Fibroblast of peridontal ligament (primary cell): ENCODE measurements around the gene TMCC1.
"Not testable (repeated sequence)": the region's sequence is repeated elsewhere in the genome, so short reads cannot be mapped to it uniquely, and the experiment has no call there.

Experiments used
- DNase-seq: peaks from one replicate; pipeline ENCODE4 v3.0.0-alpha.2; 2010; ENCODE audit errors: extremely low read depth

The TMCC1 gene

DNA sequence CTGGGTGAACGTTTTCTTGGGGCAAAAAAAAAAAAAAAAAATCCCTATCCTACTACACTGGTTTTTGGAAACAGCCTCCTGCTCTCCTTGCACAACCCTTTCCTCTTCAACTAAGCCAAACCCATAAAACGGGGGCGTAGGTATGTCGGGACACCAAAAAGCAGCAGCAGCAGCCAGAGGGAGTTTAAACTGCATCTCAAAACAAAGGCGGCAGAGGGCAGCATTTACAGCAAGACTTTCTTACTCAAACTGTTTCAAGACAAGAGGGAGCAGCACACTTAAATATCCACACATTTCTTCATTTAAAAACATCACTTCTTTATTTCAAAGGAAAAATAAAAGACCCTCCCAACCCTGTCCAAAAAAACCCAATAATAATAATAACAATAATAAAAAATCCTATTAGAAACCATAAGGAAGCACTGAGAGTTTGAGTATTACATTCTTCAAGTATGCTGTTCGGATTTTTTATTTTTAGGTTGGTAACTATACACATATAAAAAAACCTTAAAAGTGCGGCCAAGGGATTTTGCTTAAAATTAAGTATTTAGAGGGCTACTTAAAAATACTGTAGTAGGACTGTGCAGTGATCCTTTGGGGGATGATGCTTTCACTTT is 243.1 kb downstream of the TMCC1 start:
- peak; percentile 87 for DNase-seq

GRCh38 chr3:129648391-129648790 is 245.1 kb downstream of the TMCC1 start:
- no peak for DNase-seq

GRCh38 chr3:129645286-129645685 is 248.2 kb downstream of the TMCC1 start:
- DNase-seq = no peak

GRCh38 chr3:129644836-129645235 is 248.7 kb downstream of the TMCC1 start:
- DNase-seq = no peak

DNA sequence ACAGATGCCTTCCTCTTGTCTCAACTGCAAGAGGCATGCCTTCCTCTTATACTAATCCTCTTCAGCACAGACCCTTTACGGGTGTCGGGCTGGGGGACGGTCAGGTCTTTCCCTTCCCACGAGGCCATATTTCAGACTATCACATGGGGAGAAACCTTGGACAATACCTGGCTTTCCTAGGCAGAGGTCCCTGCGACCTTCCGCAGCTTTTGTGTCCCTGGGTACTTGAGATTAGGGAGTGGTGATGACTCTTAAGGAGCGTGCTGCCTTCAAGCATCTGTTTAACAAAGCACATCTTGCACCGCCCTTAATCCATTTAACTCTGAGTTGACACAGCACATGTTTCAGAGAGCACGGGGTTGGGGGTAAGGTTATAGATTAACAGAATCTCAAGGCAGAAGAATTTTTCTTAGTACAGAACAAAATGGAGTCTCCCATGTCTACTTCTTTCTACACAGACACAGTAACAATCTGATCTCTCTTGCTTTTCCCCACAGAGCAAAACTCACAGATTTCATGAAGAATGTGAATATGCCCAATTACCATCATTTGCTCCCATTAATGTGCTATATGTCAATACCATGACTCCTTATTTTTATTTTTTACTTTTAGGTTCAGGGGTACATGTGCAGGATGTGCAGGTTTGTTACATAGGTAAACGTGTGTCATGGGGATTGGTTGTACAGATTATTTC is 251.8 kb downstream of the TMCC1 start:
- not testable (repeated sequence) for DNase-seq

GRCh38 chr3:129640985-129641384 is 252.5 kb downstream of the TMCC1 start:
- not testable (repeated sequence) for DNase-seq

GRCh38 chr3:129638481-129638880 is 255.0 kb downstream of the TMCC1 start:
- DNase-seq = no peak

GRCh38 chr3:129636082-129636481 is 257.4 kb downstream of the TMCC1 start:
- DNase-seq = no peak

DNA sequence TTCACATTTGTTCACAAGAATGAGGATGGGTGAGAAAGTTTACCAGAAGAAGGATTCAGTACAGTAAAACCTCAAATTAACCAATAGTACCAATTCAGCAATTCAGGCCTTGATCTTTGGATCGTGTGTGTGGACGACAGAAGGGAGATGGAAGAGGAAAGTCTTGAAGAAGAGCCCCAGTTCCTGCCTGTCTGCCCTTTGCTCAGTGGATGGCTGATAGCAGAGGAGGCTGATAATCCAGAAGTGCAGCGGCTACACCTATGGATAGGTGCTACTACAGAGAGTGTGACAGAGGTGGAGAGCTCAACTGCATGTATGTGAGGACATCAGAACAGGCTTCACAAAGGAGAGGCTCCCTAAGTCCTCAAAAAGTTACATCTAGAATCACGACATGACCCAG is 257.9 kb downstream of the TMCC1 start:
- DNase-seq = no peak

GRCh38 chr3:129633751-129634481 is 259.6 kb downstream of the TMCC1 start:
- DNase-seq = no peak

DNA sequence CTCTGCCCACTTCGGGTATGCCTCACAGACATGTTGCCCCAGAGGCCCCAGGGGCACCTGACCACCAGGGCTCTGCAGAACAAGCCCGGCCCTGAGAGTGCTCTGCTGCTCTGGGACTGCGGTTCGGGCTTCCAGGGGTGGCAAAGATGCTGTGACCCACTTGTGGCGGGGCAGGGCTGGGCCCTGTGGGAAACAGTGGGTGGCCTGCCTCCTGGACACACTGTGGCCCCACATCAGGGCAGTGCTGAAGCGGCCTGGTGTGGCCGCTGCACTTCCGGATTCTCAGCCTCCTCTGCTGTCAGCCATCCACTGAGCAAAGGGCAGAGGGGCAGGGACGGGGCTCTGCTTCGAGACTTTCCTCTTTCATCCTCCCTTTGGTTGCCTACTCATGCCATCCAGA is 260.5 kb downstream of the TMCC1 start:
- no peak for DNase-seq

DNA sequence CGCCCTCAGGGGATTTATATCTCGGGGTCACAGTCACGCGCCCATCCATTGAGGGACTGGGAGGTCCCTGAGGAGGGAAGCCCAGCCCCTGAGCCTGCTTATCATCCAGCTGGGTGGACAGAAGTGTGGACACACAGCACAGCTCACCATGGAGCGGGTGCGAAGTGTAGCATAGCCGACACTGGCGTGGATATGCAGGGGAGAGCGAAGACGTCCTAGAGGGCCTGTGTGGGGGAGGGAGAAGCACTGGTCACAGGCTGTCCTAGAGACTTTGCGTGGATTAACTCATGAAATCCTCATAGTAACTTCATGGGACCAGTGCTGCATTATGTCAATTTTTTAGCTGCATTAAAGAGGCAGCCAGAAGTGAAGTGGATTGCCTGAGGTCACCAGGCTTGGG is 261.0 kb downstream of the TMCC1 start:
- no peak for DNase-seq

DNA sequence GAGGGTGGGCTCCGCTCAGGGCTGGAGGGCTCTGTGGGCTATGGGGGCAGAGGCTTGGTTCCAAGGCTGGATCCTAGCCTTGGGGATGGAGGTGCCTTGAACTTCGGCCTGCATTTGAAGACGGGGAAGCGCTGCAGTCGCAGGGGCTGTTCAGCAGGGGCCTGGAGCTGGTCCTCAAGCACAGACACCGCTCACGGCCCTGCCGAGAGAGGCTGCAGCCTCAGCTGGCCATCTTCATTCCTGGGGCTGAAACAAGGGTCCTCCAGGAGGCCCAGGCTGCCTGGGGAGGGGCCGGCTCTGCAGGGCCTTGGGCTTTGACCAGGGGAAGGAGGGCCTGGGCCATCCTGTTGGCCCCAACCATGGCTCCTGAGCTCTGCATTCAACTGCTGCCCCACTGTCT is 261.5 kb downstream of the TMCC1 start:
- no peak for DNase-seq

- DNase-seq = no peak
Observed at GRCh38 chr3:129629011-129629410, 264.5 kb downstream of the TMCC1 start.

GRCh38 chr3:129628169-129628522 is 265.4 kb downstream of the TMCC1 start:
- DNase-seq = peak; percentile 80

- peak; percentile 84 for DNase-seq
Observed at GRCh38 chr3:129627350-129628168, 266.0 kb downstream of the TMCC1 start.

- no peak for DNase-seq
Observed at GRCh38 chr3:129626744-129627349, 266.7 kb downstream of the TMCC1 start.

DNA sequence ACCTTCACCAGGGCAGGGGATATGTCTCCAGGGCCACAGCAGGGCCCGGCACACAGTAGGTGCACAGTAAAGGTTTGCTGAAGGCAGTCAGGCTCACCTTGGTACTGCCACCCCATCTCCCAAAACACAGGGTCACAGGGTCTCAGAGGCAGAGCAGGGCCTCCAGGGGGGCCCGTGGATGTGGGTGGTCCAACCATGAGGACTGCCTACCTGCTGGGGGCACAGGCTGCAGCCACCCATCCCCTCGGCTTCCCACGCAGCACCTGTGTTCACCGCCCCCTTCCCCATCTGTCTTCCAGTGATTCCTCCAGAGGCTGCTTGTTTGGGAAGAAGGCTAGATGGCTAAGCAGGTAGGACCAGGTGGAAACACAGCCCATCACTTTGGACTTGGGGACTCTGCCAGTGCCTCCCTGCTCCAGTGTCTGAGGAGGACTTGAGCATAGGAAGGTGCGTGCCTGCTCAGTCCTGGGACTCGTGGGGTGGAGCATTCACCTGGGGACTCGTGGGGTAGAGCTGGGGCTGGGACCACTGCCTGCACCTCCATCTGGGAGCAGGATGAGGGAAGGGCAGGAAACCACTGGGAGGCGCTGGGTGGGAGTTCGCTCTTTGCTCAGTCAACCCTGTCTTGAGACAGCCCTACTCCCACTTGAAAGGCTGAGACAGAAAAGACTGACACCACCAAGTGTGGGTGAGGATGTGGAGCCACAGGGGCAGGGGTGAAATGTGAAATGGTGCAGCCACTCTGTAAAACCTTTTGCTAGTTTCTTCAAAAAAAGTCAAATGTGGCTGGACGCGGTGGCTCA is 268.2 kb downstream of the TMCC1 start:
- DNase-seq = no peak

DNA sequence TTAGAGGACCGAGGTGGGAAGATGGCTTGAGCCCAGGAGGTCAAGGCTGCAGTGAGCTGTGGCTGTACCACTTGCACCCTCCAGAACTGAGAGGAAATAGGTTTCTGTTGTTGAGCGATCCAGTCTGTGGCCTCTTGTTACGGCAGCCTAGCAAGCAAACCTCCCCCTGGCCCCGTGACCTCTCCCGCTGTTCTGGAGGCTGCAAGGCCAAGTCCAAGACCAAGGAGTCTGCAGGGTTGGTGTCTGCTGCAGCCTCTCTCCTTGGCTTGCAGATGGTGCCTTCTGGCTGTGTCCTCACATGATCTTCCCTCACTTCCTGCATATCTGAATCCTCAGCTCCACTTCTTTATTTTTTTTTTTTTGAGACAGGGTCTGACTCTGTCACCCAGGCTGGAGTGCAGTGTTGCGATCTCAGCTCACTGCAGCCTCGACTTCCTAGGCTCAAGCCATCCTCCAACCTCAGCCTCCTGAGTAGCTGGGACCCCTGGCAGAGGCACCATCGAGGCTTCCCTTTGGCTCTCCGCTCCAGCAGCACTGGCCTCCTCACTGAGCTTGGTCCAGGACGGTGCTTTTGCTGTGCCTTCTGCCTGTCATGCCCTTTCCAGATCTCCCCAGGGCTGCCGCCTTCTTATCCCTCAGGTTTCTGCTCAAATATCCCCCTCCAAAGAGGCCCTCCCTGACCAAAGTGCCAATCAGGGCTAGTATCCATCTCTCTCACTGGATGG is 269.0 kb downstream of the TMCC1 start:
- no peak for DNase-seq

DNA sequence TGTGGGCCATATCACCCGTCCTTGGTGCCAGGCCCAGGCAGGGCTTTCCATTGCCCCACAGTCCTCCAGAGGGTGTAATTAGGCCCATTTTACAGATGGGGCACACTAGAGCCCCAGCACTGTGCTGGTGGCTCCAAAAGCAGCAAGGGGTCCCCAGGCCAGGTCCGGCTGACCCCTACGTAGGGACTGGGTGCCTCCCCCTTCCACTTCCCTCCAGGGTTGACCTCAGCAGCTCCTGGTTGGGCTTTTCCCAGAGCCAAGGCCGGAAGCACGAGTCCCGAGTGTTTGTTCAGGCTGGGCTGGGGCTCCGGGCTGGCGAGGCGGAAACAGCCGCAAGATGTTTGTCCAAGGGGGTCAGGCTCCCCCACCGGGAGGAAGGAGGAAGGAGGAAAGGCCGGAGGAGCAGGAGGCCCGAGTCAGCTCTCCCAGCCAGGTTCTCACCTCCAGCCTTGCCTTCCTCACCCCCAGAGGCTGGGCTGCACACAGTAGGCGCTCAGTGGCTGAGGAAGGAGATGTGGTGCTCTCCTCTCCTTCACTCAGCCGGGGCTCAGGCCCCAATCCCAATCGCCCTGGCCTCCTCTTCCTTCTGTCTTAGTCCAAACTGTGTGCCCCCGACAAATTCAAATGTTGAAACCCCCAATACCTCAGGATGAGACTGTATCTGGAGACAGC is 269.9 kb downstream of the TMCC1 start:
- DNase-seq = no peak
